HCT116 (cell line): ENCODE results near the gene CIC. TPM values are rescaled to one million over a fixed set of nuclear protein-coding genes. Genes with fewer than 3 reads are reported as not detected.

Experiments
- ATAC-seq: fragments of 200-7000 bp; cut with Tn5 transposase; 2 replicates; pipeline ENCODE4 v1.9.1; 2020; ENCODE audit warnings: mild to moderate bottlenecking, moderate library complexity
- BruUV-seq: library from RNA; stranded (reverse); fragments of 400-500 nt; replicated peaks from 2 replicates; lab custom pipeline; 2021; lab: Mats Ljungman, UMichigan
- CTCF ChIA-PET: fragments of 300-600 bp; sonication (Branson Sonifier 250); formaldehyde crosslinking; loops from one replicate; lab custom pipeline; 2021; ENCODE audit warnings: antibody characterized with exemption; lab: Charles Lee
- POLR2A ChIA-PET: fragments of 300-600, 350-600 bp; sonication (Branson Sonifier 250); formaldehyde crosslinking; loops from one replicate; lab custom pipeline; 2021; ENCODE audit warnings: antibody characterized with exemption; lab: Charles Lee
- RAD21 ChIA-PET, 2 experiments: fragments of 300-600 bp; sonication (Branson Sonifier 250); formaldehyde crosslinking; loops; one replicate each; lab custom pipeline; 2023; ENCODE audit warnings: low total read pairs in 2 of 2; ENCODE audit not compliant: uncharacterized antibody in 2 of 2, unreplicated experiment in 2 of 2, low non-redundant PET in 1 of 2; lab: Charles Lee
- DNase-seq: peaks from one replicate; pipeline ENCODE4 v3.0.0-alpha.2; 2010; ENCODE audit warnings: low read depth, low spot score
- H2AFZ ChIP-seq: fragments of 200-600 bp; shearing (Covaris generic), sonication (generic); 2 replicates; pipeline ENCODE4 v1.6.1; 2017; ENCODE audit warnings: low read depth, mixed run types, mixed read lengths, antibody characterized with exemption, low read length; ENCODE audit not compliant: poor library complexity, severe bottlenecking
- H3K27ac ChIP-seq: 2 replicates; pipeline ENCODE4 v1.5.1; 2012; ENCODE audit warnings: low read depth, low read length
- H3K27me3 ChIP-seq: fragments of 200-600 bp; sonication (generic); 2 replicates; pipeline ENCODE4 v1.6.1; 2016; ENCODE audit warnings: mixed run types, low read length, mixed read lengths; ENCODE audit not compliant: insufficient read depth
- H3K36me3 ChIP-seq, 2 experiments: fragments of 200-500 bp in 1 of 2; fragments of 200-600 bp in 1 of 2; sonication (Bioruptor generic) in 1 of 2; sonication (generic) in 1 of 2; 2 replicates each; pipeline versions ENCODE4 v1.5.1 to v1.6.1; 2014 to 2016; ENCODE audit warnings: low read length in 2 of 2, inconsistent platforms in 1 of 2, mixed read lengths in 1 of 2, mixed run types in 1 of 2; ENCODE audit not compliant: insufficient read depth in 2 of 2, control insufficient read depth in 1 of 2
- H3K4me1 ChIP-seq, 2 experiments: fragments of 200-600 bp in 1 of 2; sonication (generic) in 1 of 2; 2 replicates each; pipeline versions ENCODE4 v1.5.1 to v1.6.1; 2012 to 2017; ENCODE audit warnings: low read length in 2 of 2, inconsistent platforms in 1 of 2, mild to moderate bottlenecking in 1 of 2, mixed read lengths in 1 of 2, mixed run types in 1 of 2, moderate library complexity in 1 of 2; ENCODE audit not compliant: insufficient read depth in 2 of 2, control insufficient read depth in 1 of 2
- H3K4me2 ChIP-seq: fragments of 200-600 bp; sonication (generic); 2 replicates; pipeline ENCODE4 v1.6.1; 2017; ENCODE audit warnings: mixed run types, low read length, mixed read lengths
- H3K4me3 ChIP-seq, 2 experiments: fragments of 200-600 bp in 1 of 2; sonication (generic) in 1 of 2; replicated peaks in 1 of 2; 2 replicates each; pipeline ENCODE4 v1.5.1; 2011 to 2016; ENCODE audit warnings: low read length in 2 of 2, control low read depth in 1 of 2, low read depth in 1 of 2, mild to moderate bottlenecking in 1 of 2, mixed read lengths in 1 of 2, mixed run types in 1 of 2
- H3K79me2 ChIP-seq: fragments of 200-600 bp; sonication (generic); 2 replicates; pipeline ENCODE4 v1.6.1; 2017; ENCODE audit warnings: mild to moderate bottlenecking, mixed run types, low read length, moderate library complexity, mixed read lengths; ENCODE audit not compliant: insufficient read depth
- H3K9ac ChIP-seq: fragments of 200-600 bp; sonication (generic); 2 replicates; pipeline ENCODE4 v1.6.1; 2016; ENCODE audit warnings: low read length, mixed read lengths
- H3K9me2 ChIP-seq: fragments of 200-600 bp; sonication (generic), shearing (Covaris generic); 2 replicates; pipeline ENCODE4 v1.6.1; 2017; ENCODE audit warnings: mixed run types, mild to moderate bottlenecking, moderate library complexity; ENCODE audit not compliant: insufficient read depth
- H3K9me3 ChIP-seq, 2 experiments: fragments of 200-500 bp in 1 of 2; fragments of 200-600 bp in 1 of 2; sonication (Bioruptor generic) in 1 of 2; sonication (generic) in 1 of 2; 2 replicates each; pipeline ENCODE4 v1.6.1; 2014 to 2017; ENCODE audit warnings: low read length in 2 of 2, mixed read lengths in 2 of 2, inconsistent platforms in 1 of 2, low read depth in 1 of 2, mild to moderate bottlenecking in 1 of 2, mixed run types in 1 of 2, moderate library complexity in 1 of 2; ENCODE audit not compliant: control insufficient read depth in 1 of 2, insufficient read depth in 1 of 2
- H4K20me1 ChIP-seq: fragments of 200-600 bp; sonication (generic), shearing (Covaris generic); 2 replicates; pipeline ENCODE4 v1.6.1; 2017; ENCODE audit warnings: mixed run types, mild to moderate bottlenecking, moderate library complexity; ENCODE audit not compliant: insufficient read depth
- EGR1 ChIP-seq: IDR thresholded peaks from 2 replicates; pipeline ENCODE4 v1.6.1; 2012; ENCODE audit warnings: low read depth
- ELF1 ChIP-seq: IDR thresholded peaks from 2 replicates; pipeline ENCODE4 v1.6.1; 2012; ENCODE audit warnings: low read depth, borderline replicate concordance
- JUND ChIP-seq: IDR thresholded peaks from 2 replicates; pipeline ENCODE4 v1.6.1; 2012
- POLR2AphosphoS5 ChIP-seq: IDR thresholded peaks from 2 replicates; pipeline ENCODE4 v1.6.1; 2011; ENCODE audit warnings: mild to moderate bottlenecking, low read depth, low read length, moderate library complexity
- RAD21 ChIP-seq: IDR thresholded peaks from 2 replicates; pipeline ENCODE4 v1.6.1; 2012; ENCODE audit warnings: low read depth, mild to moderate bottlenecking
- REST ChIP-seq: IDR thresholded peaks from 2 replicates; pipeline ENCODE4 v1.6.1; 2012; ENCODE audit warnings: low read depth
- SP1 ChIP-seq: IDR thresholded peaks from 2 replicates; pipeline ENCODE4 v1.6.1; 2012; ENCODE audit warnings: low read depth
- YY1 ChIP-seq: IDR thresholded peaks from 2 replicates; pipeline ENCODE4 v1.6.1; 2011; ENCODE audit warnings: low read length, low read depth, moderate library complexity, mild to moderate bottlenecking; ENCODE audit not compliant: insufficient replicate concordance; ENCODE audit errors: extremely low read depth
- ZFX ChIP-seq: fragments of 450-650 bp; IDR thresholded peaks from 2 replicates; pipeline ENCODE4 v1.6.1; 2017
- intact Hi-C: fragments of 100-400 bp; cut with micrococcal nuclease; formaldehyde crosslinking; loops from 2 replicates; pipeline ENCODE4 v1.10.0; 2022
- total RNA-seq: library from RNA; stranded (reverse); gene quantifications from one replicate; pipeline ENCODE4 v1.2.1, GENCODE V29; 2021; ENCODE audit not compliant: unreplicated experiment

Gene CIC
- total RNA-seq, 1 experiment from 2014 or later: 52.0 TPM

GRCh38 chr19:42271045-42271419 is 2.0 kb downstream of the CIC start:
- ATAC-seq: no peak
- CTCF ChIA-PET: interaction anchor here (0.6 to 2.1 kb wide), 3 partner anchors 8 to 53 kb away, joined by 3 to 22 read pairs (median 4); no protein-coding TSS in a partner anchor
- no peak overlapping the region for H2AFZ ChIP-seq
- POLR2A ChIA-PET: interaction anchor here (1.0 kb wide), 1 partner anchor 22 kb away, joined by 3 read pairs; no protein-coding TSS in a partner anchor
- peak overlapping the region in 1 of 2 experiments; percentile 74; a peak in 2 of 4 replicates for H3K4me3 ChIP-seq
- H3K79me2 ChIP-seq: peaks cover 16% of the 10 kb centered on the region
- intact Hi-C loops: no loop called here
- H3K27me3 ChIP-seq: no peaks in the 10 kb centered on the region
- BruUV-seq: no TSS peak
- RAD21 ChIA-PET: no interaction called here
- H3K4me2 ChIP-seq: peak overlapping the region; percentile 93
- H3K9ac ChIP-seq: peak overlapping the region; percentile 73
- peaks cover 3 to 5% of the 10 kb centered on the region in 2 experiments; a peak in 2 of 4 replicates for H3K36me3 ChIP-seq
- DNase-seq: no peak
- H4K20me1 ChIP-seq: no peaks in the 10 kb centered on the region
- H3K27ac ChIP-seq: peak overlapping the region; percentile 90
- no peaks in the 10 kb centered on the region for H3K9me2 ChIP-seq
- H3K9me3 ChIP-seq: no peaks in the 10 kb centered on the region
- TF ChIP-seq YY1 (no peak), REST (no peak), EGR1 (no peak), ELF1 (no peak), RAD21 (no peak), ZFX (no peak), SP1 (no peak), POLR2AphosphoS5 (no peak), JUND (no peak)
- H3K4me1 ChIP-seq: peaks cover 23 to 32% of the 10 kb centered on the region in 2 experiments
